Left ventricle myocardium inferior (tissue), 1 donor: ENCODE data around the gene RUVBL1. TPM values are rescaled to one million over a fixed set of nuclear protein-coding genes. Genes with fewer than 3 reads are reported as not detected.
A peak's percentile ranks its signal among the peaks of the same experiment; 100 is the strongest.

Experiments used
- DNase-seq: peaks from one replicate; pipeline ENCODE4 v3.0.0-alpha.2; 2020
- H3K27ac ChIP-seq: fragments of 200-600 bp; replicated peaks from 2 replicates; pipeline ENCODE4 v1.8.0; 2021
- H3K27me3 ChIP-seq: fragments of 200-600 bp; 2 replicates; pipeline ENCODE4 v1.8.0; 2021; ENCODE audit warnings: low read depth
- H3K36me3 ChIP-seq: fragments of 200-600 bp; 2 replicates; pipeline ENCODE4 v1.8.0; 2021
- H3K4me1 ChIP-seq: fragments of 200-600 bp; 2 replicates; pipeline ENCODE4 v1.8.0; 2021
- H3K4me3 ChIP-seq: fragments of 200-600 bp; 2 replicates; pipeline ENCODE4 v1.8.0; 2021; ENCODE audit warnings: mild to moderate bottlenecking, moderate library complexity
- H3K9me3 ChIP-seq: fragments of 200-600 bp; replicated peaks from 2 replicates; pipeline ENCODE4 v1.8.0; 2021
- intact Hi-C: fragments of 100-400 bp; cut with micrococcal nuclease; formaldehyde crosslinking; loops from one replicate; pipeline ENCODE4 v1.11.0; 2022
- total RNA-seq: library from RNA; stranded (reverse); fragmentation: NEBNext Ultra II Directional; extraction: Animal tissue kit (Norgen Biotek cat#: 25700); gene quantifications from one replicate; pipeline ENCODE4 v1.2.1, GENCODE V29; 2021
- TF ChIP-seq, protein P1 (sequence below): fragments of 200-600 bp; IDR thresholded peaks from 2 replicates; pipeline ENCODE4 v1.8.0; 2021; ENCODE audit warnings: antibody characterized with exemption, mild to moderate bottlenecking, borderline replicate concordance
- donor health status: DM: no; HTN: yes; CAD: no; lungs with severe emphysema.

The RUVBL1 gene
- total RNA-seq, 1 donor from 2014 or later, result 25.3 TPM

DNA sequence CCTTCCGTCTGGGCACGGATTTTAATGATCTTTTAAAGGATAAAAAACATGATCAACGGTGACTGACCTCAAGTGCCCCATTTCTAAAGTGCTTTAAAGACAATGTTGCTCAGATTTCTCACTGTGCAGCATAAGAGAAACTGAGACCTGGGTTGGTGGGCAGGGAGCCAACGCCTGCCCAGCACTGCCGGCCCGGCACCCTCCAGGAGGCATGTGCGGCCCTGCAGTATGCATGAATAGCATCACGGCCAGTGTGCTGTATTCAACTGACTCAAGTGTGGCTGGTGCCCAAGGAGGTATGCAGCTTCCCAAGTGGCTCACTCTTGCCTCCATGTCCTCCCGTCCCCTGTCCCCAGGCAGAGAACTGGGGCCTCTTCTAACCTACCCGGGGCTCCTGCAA is 41.1 kb downstream of the RUVBL1 start:
- peaks cover 20% of the 10 kb centered on the region for H3K36me3 ChIP-seq

DNA sequence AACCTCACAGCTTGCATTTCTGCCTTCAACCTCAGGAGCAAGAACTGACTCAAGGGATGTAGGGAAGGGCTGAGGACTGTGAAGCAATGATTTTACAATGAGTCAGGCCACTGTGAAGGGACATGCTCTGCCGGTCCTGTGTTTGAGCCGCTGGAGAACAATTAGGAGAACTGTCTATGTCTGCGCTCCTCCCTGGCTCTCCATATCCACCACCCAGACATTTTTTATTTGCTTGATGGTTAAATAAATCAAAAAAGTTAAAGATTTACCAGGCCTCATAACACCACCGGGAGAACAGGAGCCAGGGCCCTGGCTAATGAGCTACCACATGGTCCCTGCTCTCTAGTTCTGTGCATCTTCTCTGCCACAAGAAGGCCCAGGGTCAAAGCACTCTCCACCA is 41.8 kb downstream of the RUVBL1 start:
- Histone ChIP-seq H3K27ac (no peak overlapping the region), H3K4me1 (peaks cover 85% of the 10 kb centered on the region), H3K9me3 (no peaks in the 10 kb centered on the region), H3K36me3 (peaks cover 13% of the 10 kb centered on the region), H3K27me3 (no peaks in the 10 kb centered on the region), H3K4me3 (no peak overlapping the region)
- no peak for DNase-seq
- intact Hi-C loops, result no loop called here
- TF ChIP-seq, protein P1, sequence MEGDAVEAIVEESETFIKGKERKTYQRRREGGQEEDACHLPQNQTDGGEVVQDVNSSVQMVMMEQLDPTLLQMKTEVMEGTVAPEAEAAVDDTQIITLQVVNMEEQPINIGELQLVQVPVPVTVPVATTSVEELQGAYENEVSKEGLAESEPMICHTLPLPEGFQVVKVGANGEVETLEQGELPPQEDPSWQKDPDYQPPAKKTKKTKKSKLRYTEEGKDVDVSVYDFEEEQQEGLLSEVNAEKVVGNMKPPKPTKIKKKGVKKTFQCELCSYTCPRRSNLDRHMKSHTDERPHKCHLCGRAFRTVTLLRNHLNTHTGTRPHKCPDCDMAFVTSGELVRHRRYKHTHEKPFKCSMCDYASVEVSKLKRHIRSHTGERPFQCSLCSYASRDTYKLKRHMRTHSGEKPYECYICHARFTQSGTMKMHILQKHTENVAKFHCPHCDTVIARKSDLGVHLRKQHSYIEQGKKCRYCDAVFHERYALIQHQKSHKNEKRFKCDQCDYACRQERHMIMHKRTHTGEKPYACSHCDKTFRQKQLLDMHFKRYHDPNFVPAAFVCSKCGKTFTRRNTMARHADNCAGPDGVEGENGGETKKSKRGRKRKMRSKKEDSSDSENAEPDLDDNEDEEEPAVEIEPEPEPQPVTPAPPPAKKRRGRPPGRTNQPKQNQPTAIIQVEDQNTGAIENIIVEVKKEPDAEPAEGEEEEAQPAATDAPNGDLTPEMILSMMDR, result no peak

More for the DNA sequence above, 41.1 kb downstream of the RUVBL1 start:
- H3K4me1 ChIP-seq, result peaks cover 78% of the 10 kb centered on the region
- H3K9me3 ChIP-seq, result no peaks in the 10 kb centered on the region
- no peak for DNase-seq
- intact Hi-C loops, result no loop called here
- H3K27ac ChIP-seq, result peak overlapping the region; percentile 88
- H3K4me3 ChIP-seq, result no peak overlapping the region
- no peaks in the 10 kb centered on the region for H3K27me3 ChIP-seq
- TF ChIP-seq, protein P1, result no peak

DNA sequence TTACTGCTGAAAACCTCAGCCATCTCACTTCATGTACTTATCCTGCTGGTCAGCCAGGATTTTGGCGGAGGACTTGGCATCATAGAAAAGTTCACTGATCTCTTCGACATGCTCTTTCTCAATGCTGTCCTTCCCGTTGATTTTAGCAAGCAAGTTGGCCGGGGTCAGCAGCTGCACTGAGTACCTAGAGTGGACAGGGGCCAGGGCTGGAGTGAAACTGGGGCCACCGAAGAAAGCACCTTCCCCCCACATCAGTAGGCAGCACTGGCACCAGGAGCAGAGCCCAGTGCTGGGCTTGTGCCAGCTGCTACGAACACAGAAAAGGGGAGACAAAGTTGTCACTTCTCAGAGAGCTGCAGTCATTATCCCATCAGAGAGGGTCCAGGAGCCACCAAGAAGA is 42.4 kb downstream of the RUVBL1 start:
- peaks cover 11% of the 10 kb centered on the region for H3K36me3 ChIP-seq
- intact Hi-C loops, result no loop called here
- no peaks in the 10 kb centered on the region for H3K9me3 ChIP-seq
- H3K27me3 ChIP-seq, result no peaks in the 10 kb centered on the region
- H3K27ac ChIP-seq, result peak overlapping the region; percentile 6
- TF ChIP-seq, protein P1, result no peak
- DNase-seq, result no peak
- H3K4me1 ChIP-seq, result peaks cover 88% of the 10 kb centered on the region
- no peak overlapping the region for H3K4me3 ChIP-seq

DNA sequence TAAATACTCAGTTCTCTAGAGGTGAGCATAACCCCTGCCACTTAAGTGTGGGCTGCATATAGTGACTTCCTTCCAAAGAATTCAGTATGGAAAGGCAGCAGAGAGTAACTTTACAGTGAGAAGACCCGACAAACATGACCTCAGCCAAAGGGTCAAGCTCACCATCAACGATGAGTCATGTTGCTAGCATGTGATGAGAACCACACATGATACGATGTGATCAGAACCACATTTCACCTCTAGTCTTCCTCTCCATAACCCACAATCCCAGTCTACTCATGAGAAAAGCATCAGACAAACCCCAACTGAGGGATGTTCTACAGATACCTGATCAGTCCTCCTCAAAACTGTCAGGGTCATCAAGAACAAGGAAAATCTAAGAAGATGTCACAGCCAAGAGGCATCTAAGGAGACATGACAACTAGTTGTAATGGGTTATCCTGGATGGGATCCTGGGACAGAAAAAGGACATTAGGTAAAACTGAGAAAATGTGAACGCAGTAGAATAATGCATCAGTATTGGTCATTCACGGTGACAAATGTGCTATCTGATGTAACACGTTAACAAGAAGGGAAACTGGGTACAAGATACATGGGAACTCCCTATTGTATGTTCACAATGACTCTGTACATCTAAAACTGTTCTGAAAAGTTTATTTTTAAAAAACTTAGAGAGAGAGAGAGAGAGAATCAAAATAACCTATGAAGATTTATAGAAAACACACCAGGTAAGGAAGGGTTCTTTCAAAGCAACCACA is 43.1 kb downstream of the RUVBL1 start:
- H3K4me1 ChIP-seq, result peaks cover 87% of the 10 kb centered on the region
- no peak overlapping the region for H3K4me3 ChIP-seq
- no peaks in the 10 kb centered on the region for H3K27me3 ChIP-seq
- TF ChIP-seq, protein P1, result no peak
- peak overlapping the region; percentile 37 for H3K27ac ChIP-seq
- peaks cover 11% of the 10 kb centered on the region for H3K36me3 ChIP-seq
- intact Hi-C loops, result no loop called here
- DNase-seq, result no peak
- H3K9me3 ChIP-seq, result no peaks in the 10 kb centered on the region

DNA sequence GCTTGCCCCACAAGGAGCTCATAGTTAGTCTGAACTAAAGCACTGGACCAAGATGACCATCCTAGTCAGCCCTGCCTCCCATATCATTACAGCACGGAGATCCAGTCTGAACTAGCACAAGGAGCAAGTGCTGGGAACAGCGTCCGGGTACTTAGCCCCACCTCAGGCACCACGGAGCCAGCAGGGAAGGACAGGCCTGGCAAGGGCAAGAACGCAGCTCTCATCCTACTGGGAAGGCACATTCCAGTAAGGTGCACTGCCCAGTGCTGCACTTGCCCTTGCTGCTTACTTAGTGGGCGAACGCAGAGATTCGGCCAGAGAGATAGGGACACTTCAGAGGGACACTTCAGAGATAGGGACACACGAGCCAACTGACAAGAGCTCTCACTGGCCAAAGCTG is 43.8 kb downstream of the RUVBL1 start:
- Histone ChIP-seq H3K4me3 (no peak overlapping the region), H3K27ac (peak overlapping the region; percentile 37), H3K9me3 (no peaks in the 10 kb centered on the region), H3K36me3 (peaks cover 11% of the 10 kb centered on the region), H3K27me3 (no peaks in the 10 kb centered on the region), H3K4me1 (peaks cover 87% of the 10 kb centered on the region)
- TF ChIP-seq, protein P1, result no peak
- DNase-seq, result no peak
- intact Hi-C loops, result no loop called here
